Adrenal gland (tissue), 12 donors: ENCODE measurements around the gene TLK2. TPM values are rescaled to one million over a fixed set of nuclear protein-coding genes. Genes with fewer than 3 reads are reported as not detected.
"Not testable (repeated sequence)": the region's sequence is repeated elsewhere in the genome, so short reads cannot be mapped to it uniquely, and the experiment has no call there.

Experiments used
- DNase-seq, 7 donors: peaks; one replicate each; pipeline ENCODE4 v3.0.0-alpha.2; 2019 to 2020
- H3K27ac ChIP-seq, 5 donors: fragments of 200-600 bp; sonication (generic) in 4 of 5; 1 replicate in 3 of 5; 2 replicates in 2 of 5; pipeline versions ENCODE4 v1.5.1 to v1.8.0; 2016 to 2020; ENCODE audit warnings: mild to moderate bottlenecking in 1 of 5
- H3K27me3 ChIP-seq: fragments of 200-600 bp; 2 replicates; pipeline ENCODE4 v1.8.0; 2021
- H3K36me3 ChIP-seq, 2 donors: fragments of 200-600 bp; replicated peaks in 1 of 2; 1 replicate in 1 of 2; 2 replicates in 1 of 2; pipeline versions ENCODE4 v1.5.1 to v1.8.0; 2018 to 2022
- H3K4me1 ChIP-seq, 2 donors: fragments of 200-600 bp; replicated peaks in 1 of 2; 1 replicate in 1 of 2; 2 replicates in 1 of 2; pipeline versions ENCODE4 v1.5.1 to v1.8.0; 2018 to 2021
- H3K4me3 ChIP-seq, 4 donors: fragments of 200-600 bp; sonication (generic) in 3 of 4; one replicate each; pipeline ENCODE4 v1.5.1; 2016 to 2018
- H3K9me3 ChIP-seq, 3 donors: fragments of 200-600 bp; sonication (generic) in 1 of 3; replicated peaks in 1 of 3; 1 replicate in 2 of 3; 2 replicates in 1 of 3; pipeline versions ENCODE4 v1.5.1 to v1.8.0; 2016 to 2021
- POLR2A ChIP-seq, 2 donors: fragments of 450-650 bp; IDR thresholded peaks; one replicate each; pipeline ENCODE4 v1.6.1; 2017; ENCODE audit warnings: antibody characterized with exemption in 2 of 2, mild to moderate bottlenecking in 2 of 2, moderate library complexity in 1 of 2
- WGBS, 4 donors: extraction: QIAGEN DNeasy Blood & Tissue Kit in 2 of 4; methylation state at CpG; one replicate each; pipeline versions ENCODE4 v1.1.5 to v1.1.7; 2013 to 2017; 5-methylcytosine and 5-hydroxymethylcytosine counted together
- intact Hi-C, 2 donors: fragments of 100-400 bp; cut with DNase I; formaldehyde crosslinking; loops; one replicate each; pipeline versions ENCODE4 v1.14.1 to v1.15.0; 2022 to 2023
- polyA plus RNA-seq, 3 donors: library from polyadenylated mRNA; stranded (reverse); fragments of 200-250 nt in 2 of 3; fragments of 350-450 nt in 1 of 3; fragmentation: Illumina TruSeq in 1 of 3; extraction: RNeasy Lipid Tissue Mini Kit (QIAGEN cat#74804) in 1 of 3; gene quantifications; one replicate each; pipeline ENCODE4 v1.2.3, GENCODE V29; 2013 to 2014
- total RNA-seq, 9 donors: library from RNA; depleted of rRNA in 4 of 9; stranded (reverse); fragments of >200 nt in 4 of 9; fragments of 120-200 nt in 1 of 9; fragmentation: NEBNext Ultra II Directional in 1 of 9; extraction: Animal tissue kit (Norgen Biotek cat#: 25700) in 1 of 9; gene quantifications; one replicate each; pipeline versions ENCODE4 v1.1.0 to v1.2.4, GENCODE V29; 2013 to 2023
- TF ChIP-seq, protein P1 (sequence below), 6 experiments: fragments of 450-650 bp in 4 of 6; fragments of 200-600 bp in 2 of 6; sonication (generic) in 1 of 6; IDR thresholded peaks; 1 replicate in 5 of 6; 2 replicates in 1 of 6; pipeline versions ENCODE4 v1.5.1 to v1.8.0; 2016 to 2021; ENCODE audit warnings: antibody characterized with exemption in 6 of 6, mild to moderate bottlenecking in 2 of 6, moderate library complexity in 1 of 6
- donor health status: healthy with polysubstance abuse.
- donor health status: Bipolar disorder and iron deficiency.
- donor health status: DM: yes; HTN: yes; CAD: no.
- donor health status: DM: no; HTN: no; CAD: no.
- donor health status: DM: no; HTN: no; CAD: no.
- donor health status: DM: yes; HTN: yes; CAD: no.

The TLK2 gene
- total and polyA plus RNA-seq, 12 donors = 13.2 to 68.3 (median 31.2) TPM

GRCh38 chr17:62591333-62591732, 112.7 kb downstream of the TLK2 start:
- no peak for DNase-seq
- Histone ChIP-seq H3K36me3 (peaks cover 0 to 27% of the 10 kb centered on the region in 2 donors), H3K9me3 (no peaks in the 10 kb centered on the region), H3K27ac (no peak overlapping the region), H3K4me1 (no peaks in the 10 kb centered on the region), H3K4me3 (no peak overlapping the region), H3K27me3 (no peaks in the 10 kb centered on the region)
- 78 to 88% (median 85%) methylated on average over 6 of the region's 6 CpGs for WGBS, 4 donors
- intact Hi-C loops = no loop called here
- TF ChIP-seq, protein P1, sequence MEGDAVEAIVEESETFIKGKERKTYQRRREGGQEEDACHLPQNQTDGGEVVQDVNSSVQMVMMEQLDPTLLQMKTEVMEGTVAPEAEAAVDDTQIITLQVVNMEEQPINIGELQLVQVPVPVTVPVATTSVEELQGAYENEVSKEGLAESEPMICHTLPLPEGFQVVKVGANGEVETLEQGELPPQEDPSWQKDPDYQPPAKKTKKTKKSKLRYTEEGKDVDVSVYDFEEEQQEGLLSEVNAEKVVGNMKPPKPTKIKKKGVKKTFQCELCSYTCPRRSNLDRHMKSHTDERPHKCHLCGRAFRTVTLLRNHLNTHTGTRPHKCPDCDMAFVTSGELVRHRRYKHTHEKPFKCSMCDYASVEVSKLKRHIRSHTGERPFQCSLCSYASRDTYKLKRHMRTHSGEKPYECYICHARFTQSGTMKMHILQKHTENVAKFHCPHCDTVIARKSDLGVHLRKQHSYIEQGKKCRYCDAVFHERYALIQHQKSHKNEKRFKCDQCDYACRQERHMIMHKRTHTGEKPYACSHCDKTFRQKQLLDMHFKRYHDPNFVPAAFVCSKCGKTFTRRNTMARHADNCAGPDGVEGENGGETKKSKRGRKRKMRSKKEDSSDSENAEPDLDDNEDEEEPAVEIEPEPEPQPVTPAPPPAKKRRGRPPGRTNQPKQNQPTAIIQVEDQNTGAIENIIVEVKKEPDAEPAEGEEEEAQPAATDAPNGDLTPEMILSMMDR (IDR thresholded peaks at IDR 0.05) = no peak
- TF ChIP-seq POLR2A (IDR thresholded peaks at IDR 0.05) = no peak

DNA sequence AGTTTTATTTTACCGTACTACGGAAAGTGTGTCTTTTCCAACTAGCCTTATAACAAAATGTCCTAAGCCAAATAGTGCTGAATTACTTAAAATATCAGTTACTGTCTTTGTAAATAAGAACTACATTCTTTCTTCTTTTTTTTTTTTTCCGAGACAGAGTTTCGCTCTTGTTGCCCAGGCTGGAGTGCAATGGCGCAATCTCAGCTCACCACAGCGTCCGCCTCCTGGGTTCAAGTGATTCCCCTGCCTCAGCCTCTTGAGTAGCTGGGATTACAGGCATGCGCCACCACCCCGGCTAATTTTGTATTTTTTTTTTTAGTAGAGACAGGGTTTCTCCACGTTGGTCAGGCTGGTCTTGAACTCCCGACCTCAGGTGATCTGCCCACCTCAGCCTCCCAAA, 113.2 kb downstream of the TLK2 start:
- H3K36me3 ChIP-seq = peaks cover 0 to 27% of the 10 kb centered on the region in 2 donors
- H3K27me3 ChIP-seq, H3K9me3 ChIP-seq, H3K4me3 ChIP-seq, H3K4me1 ChIP-seq, H3K27ac ChIP-seq, intact Hi-C loops, DNase-seq: not testable (repeated sequence)
- WGBS, 4 donors = 80 to 96% (median 86%) methylated on average over 11 of the region's 11 CpGs

- H3K36me3 ChIP-seq = peaks cover 0 to 27% of the 10 kb centered on the region in 2 donors
- no peaks in the 10 kb centered on the region for H3K27me3 ChIP-seq
- no peak overlapping the region for H3K4me3 ChIP-seq
- H3K9me3 ChIP-seq = no peaks in the 10 kb centered on the region
- H3K27ac ChIP-seq = no peak overlapping the region
- 87 to 88% (median 88%) methylated on average over 8 to 9 of the region's 9 CpGs for WGBS, 4 donors
- no peak for TF ChIP-seq POLR2A (IDR thresholded peaks at IDR 0.05)
- TF ChIP-seq, protein P1 (IDR thresholded peaks at IDR 0.05) = no peak
- no peak for DNase-seq
- intact Hi-C loops = no loop called here
- H3K4me1 ChIP-seq = peaks cover 0 to under 1% of the 10 kb centered on the region in 2 donors
Observed at GRCh38 chr17:62592341-62593099, 113.9 kb downstream of the TLK2 start.

DNA sequence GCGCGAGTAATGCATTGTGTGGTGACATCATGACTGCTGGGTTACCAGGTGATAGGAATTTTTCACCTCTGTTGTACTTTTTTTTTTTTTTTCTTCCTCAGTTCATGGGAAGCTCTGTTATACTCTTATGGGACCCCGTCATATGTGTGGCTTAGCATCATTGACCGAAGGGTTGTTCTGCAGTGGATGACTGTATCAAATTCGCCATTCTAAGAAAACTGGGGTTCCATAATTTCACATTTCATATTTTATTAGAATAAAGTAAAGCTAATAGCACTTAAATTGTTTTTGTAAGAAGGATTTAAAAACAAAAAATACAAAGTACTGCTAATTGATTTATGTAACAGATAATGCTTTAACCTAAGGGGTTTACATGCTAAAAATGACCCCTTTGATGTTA, 116.9 kb downstream of the TLK2 start:
- Histone ChIP-seq H3K27me3 (no peaks in the 10 kb centered on the region), H3K27ac (no peak overlapping the region), H3K4me3 (no peak overlapping the region), H3K4me1 (peaks cover 0 to 8% of the 10 kb centered on the region in 2 donors), H3K36me3 (peaks cover 0 to 31% of the 10 kb centered on the region in 2 donors), H3K9me3 (no peaks in the 10 kb centered on the region)
- no peak for DNase-seq
- intact Hi-C loops = no loop called here
- TF ChIP-seq, protein P1 (IDR thresholded peaks at IDR 0.05) = no peak
- TF ChIP-seq POLR2A (IDR thresholded peaks at IDR 0.05) = no peak
- 97 to 100% (median 99%) methylated on average over 5 of the region's 5 CpGs for WGBS, 4 donors

DNA sequence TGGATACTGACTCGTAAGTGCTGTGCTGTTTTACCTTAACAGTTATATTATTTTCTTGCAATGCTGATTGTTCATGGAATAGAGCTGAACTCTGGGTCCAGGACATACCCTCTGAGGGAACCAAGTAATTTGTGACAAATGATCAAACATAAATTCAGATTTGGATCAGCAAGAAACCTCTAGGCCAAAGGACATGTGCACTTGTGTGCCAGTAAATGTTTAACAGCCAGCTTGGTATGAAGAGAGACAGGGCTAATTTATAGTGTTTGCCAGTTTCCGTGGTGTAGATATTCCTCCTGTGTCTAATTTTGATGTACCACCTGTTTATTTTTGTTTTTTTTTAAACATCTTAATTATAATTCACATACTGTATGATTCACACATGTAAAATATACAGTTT, 118.0 kb downstream of the TLK2 start:
- Histone ChIP-seq H3K27me3 (no peaks in the 10 kb centered on the region), H3K4me1 (peaks cover 0 to 8% of the 10 kb centered on the region in 2 donors), H3K36me3 (peaks cover 0 to 41% of the 10 kb centered on the region in 2 donors), H3K4me3 (no peak overlapping the region), H3K9me3 (no peaks in the 10 kb centered on the region), H3K27ac (no peak overlapping the region)
- WGBS, 4 donors = 96 to 100% (median 98%) methylated on average over 2 of the region's 2 CpGs
- TF ChIP-seq POLR2A (IDR thresholded peaks at IDR 0.05) = no peak
- TF ChIP-seq, protein P1 (IDR thresholded peaks at IDR 0.05) = no peak
- intact Hi-C loops = no loop called here
- no peak for DNase-seq
